ENCODE data around the gene REPIN1.

Gene REPIN1

DNA sequence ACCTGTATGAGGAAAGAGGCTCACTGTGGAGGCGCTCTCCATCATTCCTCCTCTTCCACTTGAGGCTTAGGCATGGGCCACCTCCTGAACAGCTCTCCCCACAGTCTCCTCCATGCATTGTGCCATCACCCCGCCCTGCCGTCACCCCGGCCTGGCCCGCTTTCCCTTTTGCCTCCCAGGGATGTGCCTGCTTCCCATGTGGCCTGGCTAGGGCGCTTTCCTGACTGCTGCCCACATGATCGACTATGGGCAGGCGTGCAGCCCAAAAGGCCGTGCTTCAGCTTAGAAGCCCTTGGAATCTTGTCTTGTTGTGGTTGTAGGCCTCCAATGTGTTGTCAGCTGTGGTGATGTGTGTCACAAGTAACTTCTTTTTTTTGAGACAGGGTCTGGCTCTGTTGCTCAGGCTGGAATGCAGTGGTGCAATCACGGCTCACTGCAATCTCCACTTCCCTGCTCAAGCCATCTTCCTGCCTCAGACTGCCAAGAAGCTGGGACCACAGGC, 43.5 kb upstream of the REPIN1 start:
- H3K4me3 ChIP-seq (ENCODE audit: low read length) = no peak overlapping the region
- no peak for TF ChIP-seq CTCF (conservative IDR thresholded peaks at IDR 0.05; ENCODE audit: low read depth, low read length)
- no peak for DNase-seq (ENCODE audit: low read depth)

- TF ChIP-seq CTCF (conservative IDR thresholded peaks at IDR 0.05; ENCODE audit: low read depth, low read length) = no peak
- no peak for DNase-seq (ENCODE audit: low read depth)
- H3K4me3 ChIP-seq (ENCODE audit: low read length) = no peak overlapping the region
Measured at GRCh38 chr7:150325901-150326300, 42.7 kb upstream of the REPIN1 start.

GRCh38 chr7:150326657-150327268, 41.9 kb upstream of the REPIN1 start:
- no peak overlapping the region for H3K4me3 ChIP-seq (ENCODE audit: low read length)
- no peak for DNase-seq (ENCODE audit: low read depth)
- TF ChIP-seq CTCF (conservative IDR thresholded peaks at IDR 0.05; ENCODE audit: low read depth, low read length) = no peak

DNA sequence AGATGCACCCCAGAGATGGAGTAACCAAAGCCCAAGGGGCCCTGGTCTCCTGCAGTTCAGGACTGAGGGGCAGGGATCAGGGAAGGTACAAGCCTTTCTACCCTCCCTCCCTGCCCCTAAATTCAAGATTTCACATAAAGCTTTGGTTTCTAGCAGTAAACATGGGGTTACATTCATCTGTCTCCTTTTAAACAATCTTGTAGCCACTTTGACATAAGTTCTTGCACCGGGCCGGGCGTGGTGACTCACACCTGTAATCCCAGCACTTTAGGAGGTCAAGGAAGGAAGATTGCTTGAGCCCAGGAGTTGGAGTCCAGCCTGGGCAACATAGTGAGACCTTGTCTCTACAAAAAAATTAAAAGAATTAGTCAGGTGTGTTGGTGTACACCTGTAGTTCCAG, 41.3 kb upstream of the REPIN1 start:
- no peak for TF ChIP-seq CTCF (conservative IDR thresholded peaks at IDR 0.05; ENCODE audit: low read depth, low read length)
- DNase-seq (ENCODE audit: low read depth) = no peak
- no peak overlapping the region for H3K4me3 ChIP-seq (ENCODE audit: low read length)

GRCh38 chr7:150329331-150330120, 39.1 kb upstream of the REPIN1 start:
- no peak for DNase-seq (ENCODE audit: low read depth)
- TF ChIP-seq CTCF (conservative IDR thresholded peaks at IDR 0.05; ENCODE audit: low read depth, low read length) = no peak
- H3K4me3 ChIP-seq (ENCODE audit: low read length) = no peak overlapping the region

DNA sequence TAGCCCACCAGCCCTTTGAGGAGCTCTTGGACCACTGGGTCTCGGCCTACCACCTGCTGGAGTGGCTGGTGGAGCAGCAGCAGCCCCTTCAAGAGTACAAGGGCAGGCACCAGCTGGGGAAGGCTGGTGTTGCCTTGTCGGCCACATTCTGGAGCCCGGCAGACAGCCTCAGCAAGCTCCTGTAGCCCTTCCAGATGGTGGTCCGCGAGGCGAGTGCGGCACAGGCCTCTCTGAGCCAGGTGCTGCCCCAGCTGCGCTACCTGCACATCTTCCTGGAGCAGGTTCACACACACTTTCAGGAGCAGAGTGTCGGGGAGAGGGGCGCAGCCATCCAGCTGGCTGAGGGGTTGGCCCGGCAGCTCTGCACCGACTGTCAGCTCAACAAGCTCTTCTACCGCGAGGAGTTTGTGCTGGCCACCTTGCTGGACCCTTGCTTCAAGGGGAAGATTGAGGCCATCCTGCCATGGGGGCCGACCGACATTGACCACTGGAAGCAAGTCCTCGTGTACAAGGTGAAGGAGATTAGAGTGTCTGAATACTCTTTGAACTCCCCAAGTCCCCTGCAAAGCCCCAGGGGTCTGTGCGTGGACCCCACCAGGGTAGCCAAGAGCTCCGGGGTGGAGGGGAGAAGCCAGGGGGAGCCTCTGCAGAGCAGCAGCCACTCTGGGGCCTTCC, 38.3 kb upstream of the REPIN1 start:
- H3K4me3 ChIP-seq (ENCODE audit: low read length) = no peak overlapping the region
- no peak for DNase-seq (ENCODE audit: low read depth)
- no peak for TF ChIP-seq CTCF (conservative IDR thresholded peaks at IDR 0.05; ENCODE audit: low read depth, low read length)

Data from retinal pigment epithelial cell (primary cell).